H1 (cell line): Measurements from ENCODE around the gene UNC80. TPM values are rescaled to one million over a fixed set of nuclear protein-coding genes. Genes with fewer than 3 reads are reported as not detected.

Experiments
- EGR1 ChIP-seq: IDR thresholded peaks from 2 replicates; pipeline ENCODE4 v1.6.1; 2011; ENCODE audit warnings: low read depth, low read length, borderline replicate concordance
- GABPA ChIP-seq: IDR thresholded peaks from 2 replicates; pipeline ENCODE4 v1.6.1; 2011; ENCODE audit warnings: mild to moderate bottlenecking, low read length, moderate library complexity, borderline replicate concordance; ENCODE audit not compliant: insufficient read depth
- POLR2AphosphoS5 ChIP-seq: IDR thresholded peaks from 2 replicates; pipeline ENCODE4 v1.6.1; 2011; ENCODE audit warnings: low read depth, low read length
- RBBP5 ChIP-seq: IDR thresholded peaks from 2 replicates; pipeline ENCODE4 v1.7.1; 2012; ENCODE audit warnings: low read depth, mild to moderate bottlenecking, inconsistent platforms, low read length, moderate library complexity, borderline replicate concordance
- SRF ChIP-seq: IDR thresholded peaks from 2 replicates; pipeline ENCODE4 v1.6.1; 2011; ENCODE audit warnings: mild to moderate bottlenecking, low read depth, low read length, moderate library complexity
- YY1 ChIP-seq: IDR thresholded peaks from 2 replicates; pipeline ENCODE4 v1.6.1; 2011; ENCODE audit warnings: low read depth, mild to moderate bottlenecking, low read length
- polyA plus RNA-seq, 7 experiments: library from polyadenylated mRNA; depleted of rRNA in 3 of 7; stranded (reverse) in 5 of 7; unstranded in 2 of 7; fragments of >200 nt in 5 of 7; fragments of 200-250 nt in 2 of 7; gene quantifications; 1 replicate in 5 of 7; 2 replicates in 1 of 7; 4 replicates in 1 of 7; pipeline versions ENCODE4 v1.2.1 to v1.2.3, GENCODE V29; 2011 to 2013; ENCODE audit warnings: missing spikeins in 2 of 7, mixed read lengths in 2 of 7
- total RNA-seq: library from RNA; stranded (reverse); fragmentation: NEBNext Ultra II Directional; extraction: Animal tissue kit (Norgen Biotek cat#: 25700); gene quantifications from 2 replicates; pipeline ENCODE4 v1.2.1, GENCODE V29; 2021
- TF ChIP-seq, protein P1 (sequence below): IDR thresholded peaks from 2 replicates; pipeline ENCODE4 v1.6.1; 2012; ENCODE audit warnings: inconsistent platforms

Gene UNC80
- total and polyA plus RNA-seq, 2 of the 8 experiments (the other 6 are each of a cell fraction or from before 2014, with no cell fraction given), result 0.53 to 0.56 TPM

GRCh38 chr2:210002158-210003157, 230.8 kb downstream of the UNC80 start, which contains the start of gene RPE (continued):
- TF ChIP-seq EGR1, result no peak
- TF ChIP-seq SRF, result no peak
- TF ChIP-seq, protein P1, sequence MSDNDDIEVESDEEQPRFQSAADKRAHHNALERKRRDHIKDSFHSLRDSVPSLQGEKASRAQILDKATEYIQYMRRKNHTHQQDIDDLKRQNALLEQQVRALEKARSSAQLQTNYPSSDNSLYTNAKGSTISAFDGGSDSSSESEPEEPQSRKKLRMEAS, result peak; percentile 82
- peak; percentile 77; the same call in 1 of the 2 replicates for TF ChIP-seq RBBP5
- TF ChIP-seq YY1, result peak; percentile 83
- peak; percentile 90 for TF ChIP-seq GABPA
- peak; percentile 93 for TF ChIP-seq POLR2AphosphoS5
